ENCODE measurements around the gene FAM180B.

FAM180B gene, protein sequence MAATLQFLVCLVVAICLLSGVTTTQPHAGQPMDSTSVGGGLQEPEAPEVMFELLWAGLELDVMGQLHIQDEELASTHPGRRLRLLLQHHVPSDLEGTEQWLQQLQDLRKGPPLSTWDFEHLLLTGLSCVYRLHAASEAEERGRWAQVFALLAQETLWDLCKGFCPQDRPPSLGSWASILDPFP

DNA sequence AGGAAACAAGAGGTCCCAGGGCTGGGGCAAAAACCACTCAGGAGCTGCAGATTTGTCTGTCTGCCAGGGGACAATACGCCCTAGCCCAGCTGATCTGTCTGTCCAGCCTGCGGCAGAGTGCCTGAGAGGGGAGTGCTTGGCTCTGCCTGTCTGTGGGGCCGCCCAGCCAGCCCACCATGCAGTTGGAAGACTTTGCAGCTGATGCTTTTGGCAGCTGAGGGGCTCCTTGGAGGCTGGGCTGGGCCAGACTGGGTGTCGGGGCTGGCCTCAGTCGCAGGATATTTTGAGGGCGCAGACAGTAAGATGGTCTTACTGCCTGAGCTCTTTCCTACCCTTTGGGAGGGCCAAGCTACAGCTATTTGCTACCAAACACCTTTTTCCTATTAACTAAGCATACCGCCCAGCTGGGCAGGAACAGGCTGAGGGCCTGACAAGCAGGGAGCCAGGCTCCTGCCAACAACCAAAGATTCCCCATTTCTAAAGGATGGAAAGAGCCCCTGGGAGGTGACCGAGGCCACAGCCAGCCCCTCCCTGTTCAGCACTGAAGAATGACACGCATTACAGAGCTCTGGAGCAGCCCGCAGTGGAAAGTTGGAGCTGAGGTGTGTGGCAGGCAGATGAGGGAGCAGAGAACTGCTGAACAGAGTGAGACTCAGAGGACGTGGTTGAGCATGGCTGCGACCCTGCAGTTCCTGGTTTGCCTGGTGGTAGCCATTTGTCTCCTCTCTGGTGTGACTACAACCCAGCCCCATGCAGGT lies at the start of gene FAM180B:
Gene FAM180B, plus strand, starts transcription at position 581 of the 758 bp plus-strand sequence. Its CDS starts 91 bp downstream, at position 672.
- no peak within 1 kb of the TSS for H2AFZ ChIP-seq (ENCODE audit: low read depth, low read length, severe bottlenecking)

DNA sequence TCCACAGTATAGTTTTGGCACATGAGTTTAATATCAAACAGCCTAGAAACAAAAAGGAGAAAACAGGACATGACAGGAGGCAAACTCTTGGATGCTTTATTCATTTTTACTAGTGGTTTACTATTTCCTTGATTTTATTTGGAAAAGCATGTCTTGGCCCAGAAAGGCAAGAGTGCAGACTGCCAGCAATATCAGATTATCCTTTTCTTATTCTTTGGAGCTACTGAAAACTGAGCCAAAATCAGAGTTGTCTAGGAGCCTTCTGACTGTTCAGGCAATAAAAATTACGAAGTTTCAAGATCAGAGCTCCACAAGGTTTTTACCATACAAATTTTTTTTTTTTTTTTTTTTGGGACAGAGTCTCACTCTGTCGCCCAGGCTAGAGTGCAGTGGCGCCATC lies 49.6 kb upstream of the FAM180B start:
- Histone ChIP-seq H3K9ac (ENCODE audit: low read length) (no peak overlapping the region), H3K9me3 (ENCODE audit: insufficient read depth, low read length) (no peaks in the 10 kb centered on the region), H3K27ac (ENCODE audit: low read depth, low read length) (no peak overlapping the region), H3K79me2 (ENCODE audit: insufficient read depth, low read length) (peaks cover 100% of the 10 kb centered on the region), H3K9me2 (replicated peaks; ENCODE audit: insufficient read depth, low read length) (no peaks in the 10 kb centered on the region), H4K20me1 (ENCODE audit: low read depth, low read length) (peaks cover 29% of the 10 kb centered on the region), H3K27me3 (ENCODE audit: low read length) (no peaks in the 10 kb centered on the region), H3K4me3 (ENCODE audit: insufficient read depth, low read length, poor library complexity, severe bottlenecking) (no peak overlapping the region), H3F3A (ENCODE audit: insufficient read depth) (no peaks in the 10 kb centered on the region; the same call in 1 of the 2 replicates), H3K36me3 (ENCODE audit: low read length) (no peaks in the 10 kb centered on the region), H3K4me2 (ENCODE audit: low read depth, low read length, poor library complexity, severe bottlenecking) (no peak overlapping the region), H2AFZ (ENCODE audit: low read depth, low read length, severe bottlenecking) (no peak overlapping the region)
- TF ChIP-seq EZH2phosphoT487 (conservative IDR thresholded peaks at IDR 0.05; ENCODE audit: low read length), result no peak
- TF ChIP-seq, protein P1, sequence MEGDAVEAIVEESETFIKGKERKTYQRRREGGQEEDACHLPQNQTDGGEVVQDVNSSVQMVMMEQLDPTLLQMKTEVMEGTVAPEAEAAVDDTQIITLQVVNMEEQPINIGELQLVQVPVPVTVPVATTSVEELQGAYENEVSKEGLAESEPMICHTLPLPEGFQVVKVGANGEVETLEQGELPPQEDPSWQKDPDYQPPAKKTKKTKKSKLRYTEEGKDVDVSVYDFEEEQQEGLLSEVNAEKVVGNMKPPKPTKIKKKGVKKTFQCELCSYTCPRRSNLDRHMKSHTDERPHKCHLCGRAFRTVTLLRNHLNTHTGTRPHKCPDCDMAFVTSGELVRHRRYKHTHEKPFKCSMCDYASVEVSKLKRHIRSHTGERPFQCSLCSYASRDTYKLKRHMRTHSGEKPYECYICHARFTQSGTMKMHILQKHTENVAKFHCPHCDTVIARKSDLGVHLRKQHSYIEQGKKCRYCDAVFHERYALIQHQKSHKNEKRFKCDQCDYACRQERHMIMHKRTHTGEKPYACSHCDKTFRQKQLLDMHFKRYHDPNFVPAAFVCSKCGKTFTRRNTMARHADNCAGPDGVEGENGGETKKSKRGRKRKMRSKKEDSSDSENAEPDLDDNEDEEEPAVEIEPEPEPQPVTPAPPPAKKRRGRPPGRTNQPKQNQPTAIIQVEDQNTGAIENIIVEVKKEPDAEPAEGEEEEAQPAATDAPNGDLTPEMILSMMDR (IDR thresholded peaks at IDR 0.05; ENCODE audit: insufficient read depth, low read length, poor library complexity, severe bottlenecking), result no peak

More for the DNA sequence above, at the start of gene FAM180B:
- TF ChIP-seq, protein P1 (IDR thresholded peaks at IDR 0.05; ENCODE audit: insufficient read depth, low read length, poor library complexity, severe bottlenecking), result no peak
- no peak for TF ChIP-seq EZH2phosphoT487 (conservative IDR thresholded peaks at IDR 0.05; ENCODE audit: low read length)
- H3K9me2 ChIP-seq (replicated peaks; ENCODE audit: insufficient read depth, low read length), result no peaks in the 10 kb centered on the region
- no peak within 1 kb of the TSS for H3K4me3 ChIP-seq (ENCODE audit: insufficient read depth, low read length, poor library complexity, severe bottlenecking)
- H3K9ac ChIP-seq (ENCODE audit: low read length), result no peak within 1 kb of the TSS
- no peaks in the 10 kb centered on the region for H3K27me3 ChIP-seq (ENCODE audit: low read length)
- H3F3A ChIP-seq (ENCODE audit: insufficient read depth), result no peaks in the 10 kb centered on the region
- H4K20me1 ChIP-seq (ENCODE audit: low read depth, low read length), result no peaks in the 10 kb centered on the region
- H3K9me3 ChIP-seq (ENCODE audit: insufficient read depth, low read length), result no peaks in the 10 kb centered on the region
- 0 out of 2 replicates have a peak, but pooled peaks cover 5% of the 10 kb centered on the region for H3K36me3 ChIP-seq (ENCODE audit: low read length)
- no peaks in the 10 kb centered on the region for H3K79me2 ChIP-seq (ENCODE audit: insufficient read depth, low read length)
- H3K27ac ChIP-seq (ENCODE audit: low read depth, low read length), result no peak within 1 kb of the TSS
- H3K4me2 ChIP-seq (ENCODE audit: low read depth, low read length, poor library complexity, severe bottlenecking), result no peak within 1 kb of the TSS

DNA sequence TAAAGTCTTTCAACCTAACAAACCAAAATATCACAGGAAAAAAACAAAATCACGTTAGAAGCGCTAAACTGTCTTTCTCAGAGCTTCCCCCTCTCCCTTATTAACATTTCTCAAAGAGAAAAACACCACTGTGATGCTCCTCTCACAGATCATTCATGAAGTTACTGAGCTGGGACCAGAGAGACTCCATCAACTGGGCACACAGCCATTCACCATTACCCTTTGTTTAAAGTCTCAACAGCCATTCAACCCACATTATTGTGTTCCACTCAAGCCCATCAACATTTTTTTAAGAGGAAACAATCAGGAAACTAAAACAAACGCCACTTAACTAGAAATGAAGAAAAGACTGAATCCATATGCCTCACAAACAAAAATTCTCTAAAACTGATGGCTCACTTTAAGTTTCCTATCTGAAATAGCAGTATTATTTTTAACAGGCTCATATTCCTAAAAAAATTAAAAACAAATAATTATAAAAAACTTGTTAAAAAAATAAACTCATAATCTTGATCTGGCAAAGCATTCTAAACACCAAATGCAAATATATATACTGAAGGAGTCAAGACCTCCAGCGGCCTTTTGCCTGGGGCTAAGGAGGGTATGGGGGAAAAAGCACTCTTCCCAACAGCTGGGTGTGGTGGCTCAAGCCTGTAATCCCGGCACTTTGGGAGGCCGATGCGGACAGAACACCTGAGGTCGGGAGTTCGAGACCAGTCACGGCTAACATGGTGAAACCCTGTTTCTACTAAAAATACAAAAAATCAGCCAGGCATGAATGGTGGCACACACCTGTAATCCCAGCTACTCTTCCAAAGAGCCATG lies 47.5 kb upstream of the FAM180B start:
- Histone ChIP-seq H3K36me3 (ENCODE audit: low read length) (no peaks in the 10 kb centered on the region), H3K27me3 (ENCODE audit: low read length) (no peaks in the 10 kb centered on the region), H2AFZ (ENCODE audit: low read depth, low read length, severe bottlenecking) (no peak overlapping the region), H3K9ac (ENCODE audit: low read length) (no peak overlapping the region), H3K27ac (ENCODE audit: low read depth, low read length) (no peak overlapping the region), H3K79me2 (ENCODE audit: insufficient read depth, low read length) (peaks cover 100% of the 10 kb centered on the region), H3K4me2 (ENCODE audit: low read depth, low read length, poor library complexity, severe bottlenecking) (no peak overlapping the region), H3F3A (ENCODE audit: insufficient read depth) (no peaks in the 10 kb centered on the region; the same call in 1 of the 2 replicates), H3K4me3 (ENCODE audit: insufficient read depth, low read length, poor library complexity, severe bottlenecking) (no peak overlapping the region), H4K20me1 (ENCODE audit: low read depth, low read length) (peaks cover 27% of the 10 kb centered on the region), H3K9me2 (replicated peaks; ENCODE audit: insufficient read depth, low read length) (no peaks in the 10 kb centered on the region), H3K9me3 (ENCODE audit: insufficient read depth, low read length) (no peaks in the 10 kb centered on the region)
- TF ChIP-seq EZH2phosphoT487 (conservative IDR thresholded peaks at IDR 0.05; ENCODE audit: low read length), result no peak
- TF ChIP-seq, protein P1 (IDR thresholded peaks at IDR 0.05; ENCODE audit: insufficient read depth, low read length, poor library complexity, severe bottlenecking), result no peak
